CD4-positive, alpha-beta T cell (primary cell): ENCODE results near the gene GAGE1. TPM values are rescaled to one million over a fixed set of nuclear protein-coding genes. Genes with fewer than 3 reads are reported as not detected.

ENCODE experiments used
- ATAC-seq: fragments of 200-7000 bp; cut with Tn5 transposase; one replicate; pipeline ENCODE4 v1.10.0; 2022; ENCODE audit warnings: mild to moderate bottlenecking; ENCODE audit not compliant: poor library complexity
- CTCF ChIA-PET: fragments of 350-600 bp; sonication (Branson Sonifier 250); formaldehyde crosslinking; loops from one replicate; lab custom pipeline; 2021; ENCODE audit warnings: antibody characterized with exemption, inconsistent platforms; lab: Charles Lee
- POLR2A ChIA-PET: fragments of 350-600 bp; sonication (Branson Sonifier 250); formaldehyde crosslinking; loops from one replicate; lab custom pipeline; 2021; ENCODE audit warnings: antibody characterized with exemption, inconsistent platforms; lab: Charles Lee
- DNase-seq, 14 experiments: peaks; one replicate each; pipeline ENCODE4 v3.0.0-alpha.2; 2013 to 2020; ENCODE audit warnings: mixed read lengths in 2 of 14
- H3K27ac ChIP-seq, 2 donors: one replicate each; pipeline versions ENCODE4 v1.5.1 to v1.7.0; 2013; ENCODE audit warnings: low read length in 2 of 2, low read depth in 1 of 2, mild to moderate bottlenecking in 1 of 2
- H3K27me3 ChIP-seq, 2 experiments: 1 replicate in 1 of 2; 2 replicates in 1 of 2; pipeline versions ENCODE4 v1.6.1 to v1.7.0; 2013; ENCODE audit warnings: low read length in 2 of 2, control low read depth in 1 of 2, mild to moderate bottlenecking in 1 of 2, moderate library complexity in 1 of 2; ENCODE audit not compliant: insufficient read depth in 2 of 2, control insufficient read depth in 1 of 2
- H3K36me3 ChIP-seq: one replicate; pipeline ENCODE4 v1.6.1; 2013; ENCODE audit warnings: low read length, control low read depth; ENCODE audit not compliant: insufficient read depth
- H3K4me1 ChIP-seq: one replicate; pipeline ENCODE4 v1.6.1; 2013; ENCODE audit warnings: low read length, control low read depth; ENCODE audit not compliant: insufficient read depth
- H3K4me3 ChIP-seq: one replicate; pipeline ENCODE4 v1.5.1; 2013; ENCODE audit warnings: mild to moderate bottlenecking, low read length, moderate library complexity
- H3K9me3 ChIP-seq, 2 experiments: 1 replicate in 1 of 2; 2 replicates in 1 of 2; pipeline versions ENCODE4 v1.6.1 to v1.7.0; 2013; ENCODE audit warnings: low read length in 2 of 2, mild to moderate bottlenecking in 2 of 2, control low read depth in 1 of 2, moderate library complexity in 1 of 2; ENCODE audit not compliant: control insufficient read depth in 1 of 2, insufficient read depth in 1 of 2
- H3K27ac Mint-ChIP-seq: one replicate; pipeline ENCODE4 v1.8.0; 2020; ENCODE audit warnings: mixed read lengths
- H3K27me3 Mint-ChIP-seq: one replicate; pipeline ENCODE4 v1.8.0; 2021; ENCODE audit warnings: mixed read lengths
- H3K36me3 Mint-ChIP-seq: one replicate; pipeline ENCODE4 v1.8.0; 2021; ENCODE audit warnings: low read depth, mixed read lengths
- H3K4me1 Mint-ChIP-seq: one replicate; pipeline ENCODE4 v1.8.0; 2021; ENCODE audit warnings: low read depth, mixed read lengths
- H3K4me3 Mint-ChIP-seq: one replicate; pipeline ENCODE4 v1.8.0; 2020; ENCODE audit warnings: mild to moderate bottlenecking, mixed read lengths
- H3K9me3 Mint-ChIP-seq: one replicate; pipeline ENCODE4 v1.8.0; 2020; ENCODE audit warnings: mixed read lengths
- CTCF ChIP-seq: fragments of 200-600 bp; IDR thresholded peaks from one replicate; pipeline ENCODE4 v1.8.0; 2022; ENCODE audit warnings: antibody characterized with exemption, mild to moderate bottlenecking
- intact Hi-C, 2 experiments: fragments of 100-400 bp; cut with DNase I in 1 of 2; cut with micrococcal nuclease in 1 of 2; formaldehyde crosslinking; loops; one replicate each; pipeline versions ENCODE4 v1.15.1 to v1.9.0; 2023 to 2025; cut with DNase I, micrococcal nuclease
- total RNA-seq, 174 experiments: library from RNA in 2 of 174; stranded (reverse) in 2 of 174; gene quantifications; one replicate each; pipeline ENCODE4 v1.2.3 and lab custom pipeline; 2021 to 2026

GAGE1 gene
- total RNA-seq, 2 experiments from 2014 or later: not detected

- no peaks in the 10 kb centered on the region for H3K27me3 Mint-ChIP-seq
- DNase-seq (no peak), ATAC-seq (no peak)
- no peak overlapping the region for H3K4me3 Mint-ChIP-seq
- no peaks in the 10 kb centered on the region for H3K9me3 ChIP-seq
- no peak overlapping the region for H3K27ac ChIP-seq
- no peaks in the 10 kb centered on the region for H3K36me3 ChIP-seq
- CTCF ChIA-PET: no interaction called here
- H3K4me3 ChIP-seq: no peak overlapping the region
- H3K36me3 Mint-ChIP-seq: no peaks in the 10 kb centered on the region
- TF ChIP-seq CTCF: no peak
- POLR2A ChIA-PET: no interaction called here
- no peaks in the 10 kb centered on the region for H3K9me3 Mint-ChIP-seq
- no peaks in the 10 kb centered on the region for H3K4me1 ChIP-seq
- H3K4me1 Mint-ChIP-seq: no peaks in the 10 kb centered on the region
- intact Hi-C loops: no loop called here
- no peaks in the 10 kb centered on the region for H3K27me3 ChIP-seq
- no peak overlapping the region for H3K27ac Mint-ChIP-seq
Measured at GRCh38 chrX:49618574-49618973, 19.8 kb downstream of the GAGE1 start.

GRCh38 chrX:49627086-49627777 is 28.4 kb downstream of the GAGE1 start:
- no peaks in the 10 kb centered on the region for H3K9me3 Mint-ChIP-seq
- Histone ChIP-seq H3K4me1 (no peaks in the 10 kb centered on the region), H3K36me3 (no peaks in the 10 kb centered on the region), H3K9me3 (peaks cover 0 to 9% of the 10 kb centered on the region in 2 experiments), H3K27me3 (no peaks in the 10 kb centered on the region), H3K27ac (no peak overlapping the region), H3K4me3 (peak overlapping the region; percentile 32)
- POLR2A ChIA-PET: no interaction called here
- CTCF ChIA-PET: no interaction called here
- peaks cover 4% of the 10 kb centered on the region for H3K4me1 Mint-ChIP-seq
- intact Hi-C loops: no loop called here
- peak overlapping the region; percentile 89 for H3K4me3 Mint-ChIP-seq
- no peaks in the 10 kb centered on the region for H3K27me3 Mint-ChIP-seq
- no peak overlapping the region for H3K27ac Mint-ChIP-seq
- peak; percentile 43 for TF ChIP-seq CTCF
- no peaks in the 10 kb centered on the region for H3K36me3 Mint-ChIP-seq
- ATAC-seq (peak; percentile 87), DNase-seq (peak in 12 of 14 experiments; percentile 1 to 62 (median 19))

GRCh38 chrX:49644991-49645637 is 46.3 kb downstream of the GAGE1 start:
- H3K27ac Mint-ChIP-seq: no peak overlapping the region
- no peaks in the 10 kb centered on the region for H3K9me3 Mint-ChIP-seq
- POLR2A ChIA-PET: no interaction called here
- no peaks in the 10 kb centered on the region for H3K4me1 ChIP-seq
- H3K36me3 ChIP-seq: no peaks in the 10 kb centered on the region
- H3K27me3 Mint-ChIP-seq: no peaks in the 10 kb centered on the region
- CTCF ChIA-PET: no interaction called here
- no peak for ATAC-seq
- H3K27me3 ChIP-seq: no peaks in the 10 kb centered on the region
- no peaks in the 10 kb centered on the region for H3K4me1 Mint-ChIP-seq
- H3K4me3 Mint-ChIP-seq: no peak overlapping the region
- H3K4me3 ChIP-seq: no peak overlapping the region
- DNase-seq: no peak
- H3K27ac ChIP-seq: no peak overlapping the region
- no peaks in the 10 kb centered on the region for H3K9me3 ChIP-seq
- no peaks in the 10 kb centered on the region for H3K36me3 Mint-ChIP-seq
- intact Hi-C loops: no loop called here
- TF ChIP-seq CTCF: no peak
